ENCODE data around the gene DMRT3. TPM values are rescaled to one million over a fixed set of nuclear protein-coding genes. Genes with fewer than 3 reads are reported as not detected.

DMRT3 gene
- polyA plus RNA-seq, 1 donor from 2014 or later = not detected

GRCh38 chr9:959914-960313 lies 16.5 kb upstream of the DMRT3 start:
- peaks cover 39% of the 10 kb centered on the region for H3K27me3 ChIP-seq (ENCODE audit: insufficient read depth, low read depth, low read length)
- no peak overlapping the region for H3K9ac ChIP-seq (ENCODE audit: low read length)
- H3K9me3 ChIP-seq (ENCODE audit: low read length) = no peaks in the 10 kb centered on the region
- no peak overlapping the region for H2AFZ ChIP-seq (ENCODE audit: low read depth, low read length)
- H3F3A ChIP-seq (ENCODE audit: insufficient read depth, low read length, poor library complexity, severe bottlenecking) = no peaks in the 10 kb centered on the region
- H3K4me3 ChIP-seq (ENCODE audit: low read length) = no peak overlapping the region
- H3K9me2 ChIP-seq (ENCODE audit: insufficient read depth, low read length) = no peaks in the 10 kb centered on the region
- H3K36me3 ChIP-seq (ENCODE audit: insufficient read depth, low read length) = no peaks in the 10 kb centered on the region
- no peaks in the 10 kb centered on the region for H4K20me1 ChIP-seq (ENCODE audit: insufficient read depth)
- H3K4me2 ChIP-seq (ENCODE audit: low read length) = no peak overlapping the region
- H3K79me2 ChIP-seq (replicated peaks; ENCODE audit: insufficient read depth, low read length) = no peaks in the 10 kb centered on the region
- TF ChIP-seq TAF1 (IDR thresholded peaks at IDR 0.05; ENCODE audit: low read depth) (no peak), SMC3 (conservative IDR thresholded peaks at IDR 0.05; ENCODE audit: poor library complexity) (no peak), POLR2AphosphoS5 (IDR thresholded peaks at IDR 0.05) (no peak), EP300 (conservative IDR thresholded peaks at IDR 0.05; ENCODE audit: poor library complexity, severe bottlenecking) (no peak), EZH2 (IDR thresholded peaks at IDR 0.05; ENCODE audit: borderline replicate concordance, insufficient read depth, low read length, poor library complexity, severe bottlenecking) (no peak), MXI1 (conservative IDR thresholded peaks at IDR 0.05; ENCODE audit: poor library complexity, severe bottlenecking) (no peak), RAD21 (conservative IDR thresholded peaks at IDR 0.05) (no peak), CTCF (IDR thresholded peaks at IDR 0.05; ENCODE audit: poor library complexity, severe bottlenecking) (no peak), REST (IDR thresholded peaks at IDR 0.05; ENCODE audit: borderline replicate concordance) (no peak)
- H3K27ac ChIP-seq (ENCODE audit: low read length) = no peak overlapping the region

- no peak overlapping the region for H3K4me2 ChIP-seq (ENCODE audit: low read length)
- H3K9me2 ChIP-seq (ENCODE audit: insufficient read depth, low read length) = no peaks in the 10 kb centered on the region
- H3K9me3 ChIP-seq (ENCODE audit: low read length) = no peaks in the 10 kb centered on the region
- peaks cover 58% of the 10 kb centered on the region for H3K27me3 ChIP-seq (ENCODE audit: insufficient read depth, low read depth, low read length)
- no peaks in the 10 kb centered on the region for H3K36me3 ChIP-seq (ENCODE audit: insufficient read depth, low read length)
- no peaks in the 10 kb centered on the region for H3F3A ChIP-seq (ENCODE audit: insufficient read depth, low read length, poor library complexity, severe bottlenecking)
- H3K4me3 ChIP-seq (ENCODE audit: low read length) = no peak overlapping the region
- TF ChIP-seq REST (IDR thresholded peaks at IDR 0.05; ENCODE audit: borderline replicate concordance) (no peak), CTCF (IDR thresholded peaks at IDR 0.05; ENCODE audit: poor library complexity, severe bottlenecking) (no peak), RAD21 (conservative IDR thresholded peaks at IDR 0.05) (no peak), EZH2 (IDR thresholded peaks at IDR 0.05; ENCODE audit: borderline replicate concordance, insufficient read depth, low read length, poor library complexity, severe bottlenecking) (no peak)
- H2AFZ ChIP-seq (ENCODE audit: low read depth, low read length) = no peak overlapping the region
- no peak overlapping the region for H3K27ac ChIP-seq (ENCODE audit: low read length)
- no peaks in the 10 kb centered on the region for H4K20me1 ChIP-seq (ENCODE audit: insufficient read depth)
- H3K79me2 ChIP-seq (replicated peaks; ENCODE audit: insufficient read depth, low read length) = no peaks in the 10 kb centered on the region
- H3K9ac ChIP-seq (ENCODE audit: low read length) = no peak overlapping the region
Measured at GRCh38 chr9:962023-962422, 14.4 kb upstream of the DMRT3 start.

All from neural cell (in vitro differentiated cells).